HG03060 (cell line): ENCODE results near the gene CAPN11.

Experiments used
- ATAC-seq: cut with Tn5 transposase; IDR thresholded peaks from one replicate; pipeline ENCODE4 v1.9.1; 2021; ENCODE audit warnings: low read depth, moderate number of reproducible peaks; ENCODE audit not compliant: unreplicated experiment

CAPN11 gene

GRCh38 chr6:44158770-44159228 lies at the start of gene CAPN11:
Gene CAPN11, plus strand, starts transcription at chr6:44158820. Its CDS starts 29 bp downstream, at chr6:44158849.
- no peak for ATAC-seq

GRCh38 chr6:44109212-44109611 lies 49.4 kb upstream of the CAPN11 start:
- no peak for ATAC-seq

DNA sequence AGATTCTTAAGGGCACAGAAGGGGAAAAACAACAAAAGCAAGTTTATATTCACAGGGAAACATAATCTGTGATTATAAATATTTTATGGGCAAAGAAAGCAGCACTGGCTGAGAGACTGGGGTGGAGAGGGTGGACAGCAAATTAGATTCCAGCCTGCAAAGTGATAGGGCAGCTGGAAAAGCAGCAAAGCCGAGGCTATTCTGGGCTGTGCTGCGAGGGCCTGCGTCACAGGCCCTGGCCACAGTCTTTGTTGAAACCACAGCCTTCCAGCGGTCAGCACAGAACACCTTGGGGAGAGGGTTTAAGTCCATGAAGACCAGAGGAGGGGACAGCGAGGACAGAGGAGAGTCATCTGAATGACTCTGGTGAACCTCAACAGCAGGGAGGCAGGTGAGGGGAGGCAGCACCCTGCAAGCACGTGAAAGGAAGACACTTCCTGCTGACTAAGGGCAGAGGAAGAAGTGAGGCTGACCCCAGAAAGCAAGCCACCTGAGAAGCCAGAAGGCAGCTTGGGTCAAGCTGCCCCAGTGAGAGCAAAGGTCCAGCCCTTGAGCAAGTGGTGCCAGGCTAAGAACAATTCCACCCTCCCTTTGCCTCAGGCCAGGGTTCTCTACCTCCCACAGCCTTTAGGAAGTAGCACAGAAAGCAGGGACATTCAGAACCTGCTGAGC lies 48.5 kb upstream of the CAPN11 start:
- no peak for ATAC-seq

- no peak for ATAC-seq
Observed at GRCh38 chr6:44110966-44111365, 47.7 kb upstream of the CAPN11 start.

DNA sequence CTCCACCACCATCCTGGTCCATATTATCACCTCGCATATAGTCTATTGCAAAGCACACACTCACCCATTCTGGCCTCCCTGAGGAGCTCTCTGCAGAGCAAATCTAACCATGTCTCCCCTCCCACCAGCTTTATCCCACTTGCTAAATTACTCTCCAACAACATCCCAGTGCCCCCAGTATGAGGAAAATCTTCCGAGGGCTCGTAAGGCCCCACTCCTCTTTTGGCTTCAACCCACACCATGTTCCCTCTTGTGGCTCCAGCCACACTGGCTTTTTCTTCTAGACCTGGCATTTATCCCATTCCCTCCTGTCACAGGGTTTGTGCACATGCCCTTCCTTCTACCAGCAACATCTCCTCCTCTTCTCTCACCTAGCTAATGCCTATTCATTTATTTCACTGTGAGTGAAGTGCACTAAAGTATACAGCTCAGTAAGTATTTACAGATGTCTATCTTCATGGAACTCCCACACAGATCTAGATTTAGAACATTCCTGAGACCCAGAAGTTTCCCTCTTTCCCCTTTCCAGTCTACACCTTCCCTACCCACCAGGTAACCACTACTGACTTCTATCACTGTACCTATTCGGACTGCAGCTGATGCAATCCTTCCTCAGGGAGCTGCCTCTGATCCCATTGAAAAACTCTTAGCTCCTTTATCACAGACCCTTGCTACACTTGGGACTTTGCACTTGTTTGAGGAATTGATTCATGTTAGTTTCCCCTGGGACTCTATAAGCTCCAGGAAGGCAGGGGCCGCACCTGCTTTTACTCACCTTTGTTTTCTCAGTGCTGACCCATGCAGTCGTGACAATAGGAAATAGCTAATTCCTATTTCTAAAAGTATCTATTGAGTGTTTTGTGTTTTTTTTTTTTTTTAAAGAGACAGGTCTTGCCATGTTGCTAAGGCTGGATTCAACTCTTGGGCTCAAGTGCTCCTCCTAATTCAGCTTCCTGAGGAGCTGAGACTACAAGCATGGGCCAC lies 46.9 kb upstream of the CAPN11 start:
- no peak for ATAC-seq

GRCh38 chr6:44113414-44113813 lies 45.2 kb upstream of the CAPN11 start:
- no peak for ATAC-seq

GRCh38 chr6:44115866-44116265 lies 42.8 kb upstream of the CAPN11 start:
- ATAC-seq: no peak

- ATAC-seq: no peak
Observed at GRCh38 chr6:44116641-44117382, 41.8 kb upstream of the CAPN11 start.

GRCh38 chr6:44117397-44118128 lies 41.1 kb upstream of the CAPN11 start:
- no peak for ATAC-seq

- ATAC-seq: no peak
Observed at GRCh38 chr6:44119704-44120262, 38.8 kb upstream of the CAPN11 start.

DNA sequence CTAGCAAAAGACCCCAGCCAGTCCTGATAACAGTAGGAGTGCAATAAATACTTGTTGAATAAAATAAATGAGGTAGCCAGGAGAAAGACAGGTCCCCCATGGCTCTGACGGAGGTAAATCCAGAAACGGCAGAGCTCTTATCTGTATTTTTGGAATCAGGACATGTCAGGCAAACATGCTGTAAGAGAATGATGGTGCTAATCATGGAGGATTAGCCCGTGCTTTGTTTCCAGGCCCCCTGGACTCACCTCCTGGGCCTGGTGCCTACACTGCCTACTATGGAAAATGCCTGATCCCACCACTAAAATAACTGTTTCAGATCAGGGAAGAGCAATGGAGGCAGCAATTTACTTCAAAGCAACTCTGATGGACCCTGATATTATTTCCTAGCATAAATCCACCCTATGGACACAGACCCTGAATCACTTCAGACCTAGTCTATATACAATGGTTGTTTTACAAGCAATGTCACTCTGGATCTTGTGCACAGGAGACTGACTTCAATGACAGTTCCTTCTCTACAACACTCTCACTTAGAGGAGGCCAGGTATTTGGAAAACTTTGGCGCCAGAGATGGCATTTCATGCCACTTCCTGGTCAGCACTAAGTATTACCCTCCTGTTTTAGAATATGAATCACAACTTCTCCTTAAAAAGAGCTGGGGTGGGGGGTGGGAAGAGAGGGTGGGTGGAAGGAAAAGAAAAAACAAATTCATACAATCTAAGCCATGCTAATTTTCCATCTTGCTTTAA lies 37.8 kb upstream of the CAPN11 start:
- ATAC-seq: no peak

GRCh38 chr6:44122801-44123200 lies 35.8 kb upstream of the CAPN11 start:
- no peak for ATAC-seq

- no peak for ATAC-seq
Observed at GRCh38 chr6:44123544-44123943, 35.1 kb upstream of the CAPN11 start.

GRCh38 chr6:44126320-44127149 lies 32.1 kb upstream of the CAPN11 start:
- ATAC-seq: no peak

DNA sequence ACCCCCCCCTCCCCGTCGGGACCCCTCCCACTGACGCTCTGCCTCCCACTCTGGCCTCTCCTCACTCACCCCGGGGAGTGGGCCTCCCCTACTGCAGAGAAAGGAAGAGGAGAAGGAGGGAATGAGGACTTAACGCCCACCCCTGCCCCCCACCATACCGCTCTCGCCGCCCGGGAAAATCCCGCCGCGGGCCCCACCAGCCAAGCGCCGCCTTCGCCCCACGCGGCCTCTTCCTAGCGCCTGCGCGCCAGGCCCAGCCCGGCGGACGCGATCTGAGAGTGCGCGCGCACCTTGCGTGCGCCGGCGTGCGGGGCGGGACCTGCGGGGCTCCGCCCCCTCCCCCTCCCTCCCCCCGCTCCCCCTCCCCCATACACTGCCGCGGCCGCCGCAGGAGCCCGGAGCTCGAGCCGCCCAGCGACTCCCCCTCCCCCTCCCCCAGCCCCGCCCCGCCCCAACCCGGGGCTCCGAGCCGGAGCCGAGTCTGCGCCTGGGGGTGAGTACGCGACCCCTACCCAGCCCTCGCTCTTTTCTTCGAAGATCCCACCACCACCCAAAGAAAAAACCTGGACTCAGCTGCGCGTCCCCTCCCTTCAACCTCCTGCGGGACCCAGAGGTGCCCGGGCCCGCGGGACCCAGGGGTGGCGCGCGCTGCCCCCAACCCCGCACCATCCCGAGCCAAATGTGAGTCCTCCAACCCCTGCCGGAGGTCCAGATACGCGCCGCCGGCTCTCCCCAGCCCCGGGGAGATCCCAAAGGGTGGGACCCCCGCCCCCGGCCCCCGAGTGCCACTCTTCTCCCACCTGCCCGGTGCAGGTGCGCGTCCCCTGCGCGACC lies 31.2 kb upstream of the CAPN11 start, which contains the start of the genes MRPL14 and TMEM63B:
Gene MRPL14 (minus strand): TSS at position 267 of the 834 bp plus-strand sequence. CDS start 10,841 bp downstream, outside the sequence.
Gene TMEM63B (plus strand): TSS at position 369 of the 834 bp plus-strand sequence. CDS start 7,031 bp downstream, outside the sequence.
- ATAC-seq: no peak

DNA sequence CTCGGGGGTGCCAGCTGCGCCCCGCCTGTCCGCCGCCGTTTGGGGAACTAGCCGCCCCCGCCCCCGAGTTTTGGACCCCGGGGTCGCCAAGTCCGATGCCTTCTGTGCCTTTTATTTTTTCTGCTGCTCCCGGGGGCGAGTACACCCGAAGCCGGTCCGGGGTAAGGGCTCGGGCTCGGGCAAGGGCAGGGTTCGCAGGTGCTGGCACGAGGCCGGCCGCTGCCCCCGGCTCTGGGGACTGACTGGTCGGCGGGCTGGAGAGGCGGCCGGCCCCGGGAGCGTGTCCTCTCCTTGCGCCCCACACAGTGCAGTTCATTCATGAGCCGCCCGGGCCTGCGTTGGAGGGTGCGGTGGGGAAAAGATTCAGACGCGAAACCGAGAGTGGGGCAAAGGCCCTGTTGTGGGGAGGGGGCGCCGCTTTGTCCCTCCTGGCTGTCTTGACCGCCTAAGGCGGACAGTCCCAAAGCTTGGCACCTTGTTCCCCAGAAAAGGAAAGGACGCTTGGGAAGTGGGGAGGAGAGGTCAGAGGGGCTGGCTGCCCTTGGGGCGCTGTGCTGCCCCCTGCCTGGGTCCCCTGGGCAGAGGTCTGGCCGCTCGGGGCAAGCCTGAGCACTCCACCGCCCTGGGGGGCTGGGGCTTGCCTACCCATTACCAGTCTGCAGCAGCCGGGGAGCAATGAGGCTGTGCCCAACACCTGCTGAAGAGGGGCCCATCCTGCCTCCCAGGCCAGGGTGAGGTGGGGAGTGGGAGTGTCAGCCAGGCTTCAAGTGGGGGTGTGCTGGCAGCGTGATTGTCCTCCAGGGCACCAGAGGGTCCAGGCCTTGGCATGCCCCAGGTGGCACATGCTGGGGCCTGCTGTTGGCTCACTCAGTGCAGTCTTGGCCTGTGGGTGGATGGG lies 30.4 kb upstream of the CAPN11 start:
- ATAC-seq: no peak
